Kidney (tissue), 14 donors: Measurements from ENCODE around the gene AIFM3. TPM values are rescaled to one million over a fixed set of nuclear protein-coding genes. Genes with fewer than 3 reads are reported as not detected.

Experiments
- DNase-seq, 5 donors: peaks; one replicate each; pipeline ENCODE4 v3.0.0-alpha.2; 2013 to 2020
- FAIRE-seq: peaks from 2 replicates; lab custom pipeline; 2012; peaks lifted over from hg19 to GRCh38; lab: Jason Lieb, UNC
- H3K27ac ChIP-seq, 2 donors: one replicate each; pipeline ENCODE4 v1.7.0; 2013; ENCODE audit warnings: low read depth in 2 of 2, low read length in 2 of 2, inconsistent platforms in 1 of 2
- H3K27me3 ChIP-seq: one replicate; pipeline ENCODE4 v1.7.1; 2013; ENCODE audit warnings: low read length, inconsistent platforms; ENCODE audit not compliant: control insufficient read depth, insufficient read depth
- H3K36me3 ChIP-seq, 3 donors: one replicate each; pipeline versions ENCODE4 v1.7.0 to v1.7.1; 2013; ENCODE audit warnings: low read length in 3 of 3, control low read depth in 1 of 3, inconsistent platforms in 1 of 3; ENCODE audit not compliant: insufficient read depth in 3 of 3, control insufficient read depth in 2 of 3
- H3K4me1 ChIP-seq, 3 donors: one replicate each; pipeline versions ENCODE4 v1.7.0 to v1.7.1; 2013; ENCODE audit warnings: low read length in 3 of 3, inconsistent platforms in 1 of 3, low read depth in 1 of 3; ENCODE audit not compliant: control insufficient read depth in 2 of 3, insufficient read depth in 2 of 3
- H3K4me3 ChIP-seq, 3 donors: one replicate each; pipeline versions ENCODE4 v1.7.0 to v1.8.1; 2013; ENCODE audit warnings: low read length in 3 of 3, control low read depth in 1 of 3, inconsistent platforms in 1 of 3
- H3K9ac ChIP-seq, 3 donors: one replicate each; pipeline versions ENCODE4 v1.7.0 to v1.7.1; 2013; ENCODE audit warnings: low read length in 3 of 3, control low read depth in 1 of 3, inconsistent platforms in 1 of 3
- H3K9me3 ChIP-seq, 3 donors: one replicate each; pipeline versions ENCODE4 v1.7.0 to v1.7.1; 2013; ENCODE audit warnings: low read length in 3 of 3, control low read depth in 1 of 3, inconsistent platforms in 1 of 3; ENCODE audit not compliant: control insufficient read depth in 2 of 3, insufficient read depth in 1 of 3
- CTCF ChIP-seq: IDR thresholded peaks from 3 replicates; pipeline ENCODE4 v1.5.1; 2012; ENCODE audit warnings: mild to moderate bottlenecking, moderate library complexity, borderline replicate concordance; ENCODE audit not compliant: insufficient read depth; ENCODE audit errors: extremely low read depth
- intact Hi-C: fragments of 100-400 bp; cut with DNase I; formaldehyde crosslinking; loops from one replicate; pipeline ENCODE4 v1.11.1; 2022
- polyA plus RNA-seq: library from polyadenylated mRNA; stranded (reverse); fragments of 350-450 nt; fragmentation: Illumina TruSeq; extraction: RNeasy Lipid Tissue Mini Kit (QIAGEN cat#74804); gene quantifications from one replicate; pipeline ENCODE4 v1.2.3, GENCODE V29; 2014; ENCODE audit warnings: low read depth, low replicate concordance; ENCODE audit not compliant: insufficient read depth
- total RNA-seq: library from RNA; stranded (reverse); fragmentation: NEBNext Ultra II Directional; extraction: Animal tissue kit (Norgen Biotek cat#: 25700); gene quantifications from one replicate; pipeline ENCODE4 v1.2.1, GENCODE V29; 2021
- donor health status: control.
- donor health status: control.
- donor health status: control.
- donor health status: control.
- donor health status: control.
- donor health status: DM: yes; HTN: yes; CAD: no.
- donor health status: Normal renal cell carcinoma (clear cell type).

Gene AIFM3
- total and polyA plus RNA-seq, 2 donors from 2014 or later: 3.1 to 4.4 TPM

GRCh38 chr22:20955548-20955947 lies 11.5 kb upstream of the AIFM3 start:
- Histone ChIP-seq H3K27ac (no peak overlapping the region), H3K9ac (no peak overlapping the region), H3K4me1 (peaks cover 0 to 23% (median 19%) of the 10 kb centered on the region in 3 donors), H3K27me3 (no peaks in the 10 kb centered on the region), H3K4me3 (no peak overlapping the region), H3K9me3 (no peaks in the 10 kb centered on the region), H3K36me3 (peaks cover 4 to 11% (median 9%) of the 10 kb centered on the region in 3 donors)
- TF ChIP-seq CTCF: no peak
- FAIRE-seq (no peak), DNase-seq (no peak)
- intact Hi-C loops: no loop called here

- intact Hi-C loops: no loop called here
- Histone ChIP-seq H3K4me1 (peaks cover 0 to 17% (median 9%) of the 10 kb centered on the region in 3 donors), H3K4me3 (peak overlapping the region in 2 of 3 donors; percentile 56 to 67), H3K27ac (peak overlapping the region; percentile 41 to 51), H3K27me3 (no peaks in the 10 kb centered on the region), H3K9ac (peak overlapping the region in 1 of 3 donors; percentile 61), H3K9me3 (no peaks in the 10 kb centered on the region), H3K36me3 (peaks cover 0 to 11% (median 3%) of the 10 kb centered on the region in 3 donors)
- no peak for TF ChIP-seq CTCF
- DNase-seq: peak in 3 of 5 donors; percentile 41 to 59 (median 55)
- FAIRE-seq: no peak
Observed at GRCh38 chr22:20956258-20957101, 10.6 kb upstream of the AIFM3 start.

- Histone ChIP-seq H3K9ac (peak overlapping the region in 1 of 3 donors; percentile 61), H3K9me3 (no peaks in the 10 kb centered on the region), H3K4me3 (peak overlapping the region; percentile 26 to 67 (median 56)), H3K4me1 (peaks cover 0 to 15% (median 6%) of the 10 kb centered on the region in 3 donors), H3K36me3 (peaks cover 0 to 11% (median 3%) of the 10 kb centered on the region in 3 donors), H3K27ac (peak overlapping the region; percentile 17 to 51), H3K27me3 (no peaks in the 10 kb centered on the region)
- no peak for FAIRE-seq
- DNase-seq: peak in 3 of 5 donors; percentile 39 to 82 (median 60)
- intact Hi-C loops: no loop called here
- TF ChIP-seq CTCF: no peak
Observed at GRCh38 chr22:20957102-20957682, 9.9 kb upstream of the AIFM3 start.
